HG02885 (cell line): ENCODE data around the gene FSIP1.

Experiments
- ATAC-seq: cut with Tn5 transposase; IDR thresholded peaks from one replicate; pipeline ENCODE4 v1.9.1; 2021; ENCODE audit warnings: mild to moderate bottlenecking; ENCODE audit not compliant: unreplicated experiment, poor library complexity

Gene FSIP1

DNA sequence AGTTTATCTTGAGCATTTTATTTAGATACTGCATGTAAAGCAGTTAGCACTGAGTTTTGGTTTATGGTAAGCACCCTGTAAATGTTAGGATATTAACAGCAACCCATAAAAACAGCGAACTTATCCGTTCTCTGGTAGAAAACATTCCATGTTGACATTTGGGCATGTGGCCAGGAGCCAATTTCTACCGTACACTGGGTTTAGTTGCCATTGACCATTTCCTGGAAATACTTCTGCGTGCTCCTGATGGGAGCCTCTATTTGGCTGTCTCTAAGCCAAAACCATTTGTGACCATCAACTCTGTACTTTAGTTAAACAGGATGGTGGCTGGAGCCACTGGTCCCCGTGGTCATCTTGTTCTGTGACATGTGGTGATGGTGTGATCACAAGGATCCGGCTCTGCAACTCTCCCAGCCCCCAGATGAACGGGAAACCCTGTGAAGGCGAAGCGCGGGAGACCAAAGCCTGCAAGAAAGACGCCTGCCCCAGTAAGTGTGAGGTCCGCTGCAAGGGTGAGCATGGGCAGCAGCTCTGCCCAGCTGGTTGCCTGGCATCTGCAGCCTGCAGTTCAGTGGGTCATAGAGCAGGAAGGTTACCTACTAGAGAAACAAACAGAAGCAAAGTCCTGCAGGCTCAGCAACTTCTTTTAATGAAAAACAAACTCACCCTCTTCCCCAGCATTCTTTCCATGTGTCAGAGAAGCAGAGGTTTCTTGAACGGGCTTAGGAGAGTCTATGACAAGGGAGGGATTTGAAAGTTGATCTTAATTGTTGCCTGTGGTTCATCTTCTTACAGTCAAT lies 194.7 kb downstream of the FSIP1 start:
- no peak for ATAC-seq

DNA sequence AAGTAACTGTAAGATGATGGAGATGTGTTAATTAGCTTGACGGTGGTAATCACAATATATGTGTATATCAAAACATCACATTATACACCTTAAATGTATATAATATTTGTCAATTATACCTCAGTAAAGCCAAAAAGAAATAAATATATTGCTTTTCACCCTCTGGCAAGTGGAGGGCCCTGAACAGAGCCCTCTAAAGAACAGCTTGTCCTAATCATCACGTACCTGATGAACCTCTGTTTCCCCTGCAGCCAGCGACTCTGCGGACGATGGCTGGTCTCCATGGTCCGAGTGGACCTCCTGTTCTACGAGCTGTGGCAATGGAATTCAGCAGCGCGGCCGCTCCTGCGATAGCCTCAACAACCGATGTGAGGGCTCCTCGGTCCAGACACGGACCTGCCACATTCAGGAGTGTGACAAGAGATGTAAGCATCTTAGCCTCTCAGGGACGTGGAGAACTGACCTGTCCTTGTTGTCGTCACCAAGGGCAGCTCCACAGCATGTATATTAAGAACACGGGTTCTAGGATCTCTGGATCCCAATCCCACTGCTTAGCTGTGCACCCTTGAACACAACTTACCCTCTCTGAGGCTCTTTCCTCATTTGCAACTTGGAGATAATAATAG lies 195.4 kb downstream of the FSIP1 start:
- ATAC-seq = no peak

DNA sequence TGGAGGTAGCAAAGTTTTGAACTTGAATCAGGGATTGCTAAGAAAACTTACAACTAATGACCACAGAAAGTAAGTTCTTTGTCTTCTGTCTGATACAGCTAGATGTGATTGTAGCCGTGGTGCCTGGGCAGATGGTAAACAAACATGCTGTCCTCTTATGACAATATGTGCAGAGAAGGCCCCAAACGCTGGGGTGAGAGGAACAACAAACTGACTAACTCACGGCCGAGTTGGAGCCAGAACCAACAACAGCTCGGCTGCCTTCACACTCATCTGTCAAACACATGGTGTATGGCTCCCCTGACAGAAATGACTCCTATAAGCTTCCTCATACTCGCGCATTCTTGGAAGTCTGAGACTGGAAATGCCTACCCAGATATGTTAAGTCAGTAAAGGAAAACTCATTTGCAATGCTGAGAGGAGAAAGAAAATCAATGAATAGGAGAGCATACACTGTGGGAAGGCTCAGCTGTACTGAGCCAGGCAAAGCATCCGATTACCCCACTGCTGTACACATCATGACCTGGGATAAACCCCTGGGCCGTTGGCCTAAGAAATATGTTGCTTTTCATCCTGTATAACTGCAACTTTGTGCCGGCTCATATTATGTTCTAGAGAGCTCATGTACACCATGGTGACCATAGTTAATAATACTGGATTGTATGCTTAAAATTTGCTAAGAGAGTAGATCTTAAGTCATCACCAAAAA lies 196.1 kb downstream of the FSIP1 start:
- no peak for ATAC-seq

DNA sequence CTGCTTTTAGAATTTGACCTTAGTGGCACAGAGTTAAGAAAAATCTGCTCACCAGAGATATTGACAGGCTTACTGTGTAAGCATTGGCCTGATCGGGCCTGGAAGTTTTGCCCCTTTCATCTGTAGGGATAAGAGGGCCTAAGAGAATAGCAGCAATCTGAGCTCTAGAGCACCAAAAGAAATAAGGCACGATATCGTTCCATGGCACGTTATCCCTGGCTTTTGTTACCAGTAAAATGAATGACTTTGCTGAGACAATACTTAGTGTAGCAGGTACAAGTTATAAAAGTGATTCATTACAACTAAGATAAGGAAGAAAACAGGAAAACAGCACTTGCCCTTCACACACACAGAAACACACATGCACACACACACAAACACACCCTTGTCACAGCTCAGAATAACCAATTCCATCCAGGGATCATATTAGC lies 196.8 kb downstream of the FSIP1 start:
- no peak for ATAC-seq

DNA sequence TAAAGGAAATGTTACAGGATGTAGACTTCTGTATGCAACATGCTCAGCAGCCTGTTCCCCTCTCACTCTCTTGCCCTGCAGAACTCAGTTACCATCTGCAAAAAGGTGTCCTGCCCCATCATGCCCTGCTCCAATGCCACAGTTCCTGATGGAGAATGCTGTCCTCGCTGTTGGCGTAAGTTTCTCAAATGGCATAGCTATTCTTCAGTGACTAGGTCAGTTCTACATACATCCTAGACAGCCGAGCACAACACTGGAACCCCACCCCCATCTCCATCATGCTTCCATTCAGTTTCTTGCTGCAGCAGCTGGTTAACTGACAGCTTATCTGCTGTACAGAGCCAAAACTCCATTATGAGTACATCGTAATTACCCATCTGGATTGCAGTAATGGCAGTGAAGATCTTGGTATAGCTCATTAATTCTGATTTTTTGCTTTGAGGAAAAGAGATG lies 197.2 kb downstream of the FSIP1 start:
- ATAC-seq = no peak

DNA sequence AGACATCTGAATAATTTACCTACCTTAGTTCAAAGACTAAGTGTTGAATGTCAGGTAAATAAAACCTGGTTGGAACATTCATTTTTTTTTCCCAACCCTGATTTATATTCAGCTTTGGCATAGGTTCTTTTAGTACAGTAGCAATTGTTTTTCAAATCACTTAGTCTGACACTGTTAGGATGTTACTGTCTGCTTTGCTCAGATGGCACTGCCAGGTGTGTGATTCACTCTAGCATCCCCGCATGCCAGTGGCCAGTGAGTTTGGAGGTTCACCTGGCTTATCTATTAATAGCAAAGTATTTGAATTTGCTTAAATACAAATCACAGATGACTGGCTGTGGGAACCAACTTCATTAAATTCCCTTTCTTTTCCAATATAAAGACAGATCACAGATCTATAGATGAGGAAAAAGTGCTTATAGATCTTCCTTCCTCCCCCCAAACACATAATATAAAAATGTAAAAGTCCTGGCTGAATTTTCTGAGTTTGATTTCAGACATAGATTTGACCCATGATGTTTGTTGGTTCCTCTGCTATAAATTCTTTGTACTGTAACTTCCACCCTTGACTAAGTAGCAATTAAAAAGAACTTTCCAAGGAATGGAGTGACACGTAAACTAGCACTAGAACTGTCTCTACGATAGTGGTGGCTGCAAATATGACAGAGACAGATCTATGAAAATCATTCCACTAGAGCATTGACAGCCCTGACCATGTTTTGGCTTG lies 197.8 kb downstream of the FSIP1 start:
- ATAC-seq = no peak

DNA sequence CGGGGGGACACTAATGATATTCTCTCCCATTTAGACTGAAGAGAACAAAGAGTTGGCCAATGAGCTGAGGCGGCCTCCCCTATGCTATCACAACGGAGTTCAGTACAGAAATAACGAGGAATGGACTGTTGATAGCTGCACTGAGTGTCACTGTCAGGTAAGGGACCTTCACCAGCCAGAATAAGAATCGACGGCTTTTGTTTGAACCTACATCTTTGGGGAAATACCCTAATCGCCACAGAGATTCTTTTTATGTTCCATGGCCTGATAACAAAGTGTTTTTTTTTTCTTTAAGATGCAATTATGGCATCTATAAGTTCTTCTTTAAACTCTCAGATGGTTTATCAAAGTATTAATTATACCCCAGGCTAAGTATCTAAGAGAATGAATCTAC lies 198.4 kb downstream of the FSIP1 start:
- no peak for ATAC-seq

DNA sequence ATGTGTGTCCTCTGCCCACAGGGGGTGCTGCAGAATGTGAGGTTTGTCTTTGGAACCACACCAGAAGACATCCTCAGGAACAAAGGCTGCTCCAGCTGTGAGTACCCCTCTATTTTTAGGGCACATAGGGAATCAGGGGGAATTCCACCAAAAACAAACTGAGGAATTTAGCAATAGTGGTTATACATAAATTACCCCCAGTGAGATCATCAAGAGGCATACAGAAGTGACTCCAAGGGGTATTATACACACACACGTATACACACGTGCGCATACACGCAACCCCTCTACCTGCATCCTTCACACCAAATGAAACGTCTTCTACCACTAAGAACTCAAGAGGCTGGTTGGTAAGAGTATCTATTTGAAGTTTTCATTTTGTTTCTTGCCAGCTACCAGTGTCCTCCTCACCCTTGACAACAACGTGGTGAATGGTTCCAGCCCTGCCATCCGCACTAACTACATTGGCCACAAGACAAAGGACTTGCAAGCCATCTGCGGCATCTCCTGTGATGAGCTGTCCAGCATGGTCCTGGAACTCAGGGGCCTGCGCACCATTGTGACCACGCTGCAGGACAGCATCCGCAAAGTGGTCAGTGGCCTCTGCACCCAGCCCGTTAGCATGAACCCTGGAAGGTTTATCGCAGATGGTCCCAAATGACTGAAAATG lies 198.9 kb downstream of the FSIP1 start:
- ATAC-seq = no peak

DNA sequence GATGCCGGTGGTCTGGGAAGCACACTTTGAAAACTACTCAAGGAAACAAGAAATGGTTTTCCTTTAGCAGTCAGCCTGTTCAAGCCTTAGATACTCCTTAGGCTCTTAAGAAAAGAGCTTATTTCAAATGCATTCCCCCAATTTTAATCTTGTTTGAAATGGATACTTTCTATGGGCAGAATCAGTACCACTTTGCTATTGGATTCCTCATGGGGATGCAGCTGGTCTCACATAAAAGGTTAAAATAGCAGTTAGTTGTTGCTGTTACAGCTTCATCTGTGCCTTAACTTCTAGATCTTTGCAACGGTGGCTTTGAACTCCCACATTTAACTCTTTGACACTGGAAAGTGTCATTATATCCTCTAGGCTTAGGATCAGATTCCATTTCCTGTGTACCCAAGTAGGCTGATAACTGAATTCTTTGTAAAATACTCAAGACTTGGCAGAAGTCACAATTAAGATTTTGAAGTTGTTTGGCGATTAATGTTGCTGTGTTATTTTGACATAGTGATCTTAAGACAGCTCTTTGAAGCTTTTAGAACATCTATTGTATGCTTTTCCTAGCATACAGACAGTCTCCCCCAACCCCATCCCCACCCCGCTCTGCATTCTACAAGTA lies 199.6 kb downstream of the FSIP1 start:
- no peak for ATAC-seq

DNA sequence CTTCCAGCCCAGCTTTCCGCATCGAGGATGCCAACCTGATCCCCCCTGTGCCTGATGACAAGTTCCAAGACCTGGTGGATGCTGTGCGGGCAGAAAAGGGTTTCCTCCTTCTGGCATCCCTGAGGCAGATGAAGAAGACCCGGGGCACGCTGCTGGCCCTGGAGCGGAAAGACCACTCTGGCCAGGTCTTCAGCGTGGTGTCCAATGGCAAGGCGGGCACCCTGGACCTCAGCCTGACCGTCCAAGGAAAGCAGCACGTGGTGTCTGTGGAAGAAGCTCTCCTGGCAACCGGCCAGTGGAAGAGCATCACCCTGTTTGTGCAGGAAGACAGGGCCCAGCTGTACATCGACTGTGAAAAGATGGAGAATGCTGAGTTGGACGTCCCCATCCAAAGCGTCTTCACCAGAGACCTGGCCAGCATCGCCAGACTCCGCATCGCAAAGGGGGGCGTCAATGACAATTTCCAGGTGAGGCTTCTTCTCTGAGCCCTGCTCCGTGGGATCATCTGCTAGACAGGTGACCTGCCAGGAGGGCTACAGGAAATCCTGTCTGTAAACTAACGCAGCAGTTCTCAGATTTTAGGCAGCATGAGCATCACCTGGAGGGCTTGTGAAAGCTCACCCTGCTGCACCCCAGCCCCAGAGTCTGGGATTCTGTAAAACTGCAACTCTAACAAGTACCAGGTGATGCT lies 200.2 kb downstream of the FSIP1 start:
- ATAC-seq = no peak

DNA sequence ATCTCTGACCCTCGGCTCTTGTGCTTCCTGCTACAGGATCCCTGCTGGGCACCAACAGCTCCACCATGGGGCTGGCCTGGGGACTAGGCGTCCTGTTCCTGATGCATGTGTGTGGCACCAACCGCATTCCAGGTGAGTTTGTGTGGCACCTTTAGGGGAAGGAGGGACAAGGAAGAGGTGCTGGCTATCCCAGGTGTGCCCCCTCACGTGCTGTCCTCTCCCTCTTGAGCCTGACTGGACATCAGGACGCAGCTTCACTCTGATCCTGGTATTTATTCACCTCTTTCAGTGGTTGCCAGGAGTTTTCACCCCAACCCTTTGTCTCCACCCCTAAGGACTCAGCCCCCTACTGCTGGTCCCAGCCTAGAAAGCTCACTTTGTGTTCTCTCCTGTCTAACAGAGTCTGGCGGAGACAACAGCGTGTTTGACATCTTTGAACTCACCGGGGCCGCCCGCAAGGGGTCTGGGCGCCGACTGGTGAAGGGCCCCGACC lies 200.8 kb downstream of the FSIP1 start:
- no peak for ATAC-seq

DNA sequence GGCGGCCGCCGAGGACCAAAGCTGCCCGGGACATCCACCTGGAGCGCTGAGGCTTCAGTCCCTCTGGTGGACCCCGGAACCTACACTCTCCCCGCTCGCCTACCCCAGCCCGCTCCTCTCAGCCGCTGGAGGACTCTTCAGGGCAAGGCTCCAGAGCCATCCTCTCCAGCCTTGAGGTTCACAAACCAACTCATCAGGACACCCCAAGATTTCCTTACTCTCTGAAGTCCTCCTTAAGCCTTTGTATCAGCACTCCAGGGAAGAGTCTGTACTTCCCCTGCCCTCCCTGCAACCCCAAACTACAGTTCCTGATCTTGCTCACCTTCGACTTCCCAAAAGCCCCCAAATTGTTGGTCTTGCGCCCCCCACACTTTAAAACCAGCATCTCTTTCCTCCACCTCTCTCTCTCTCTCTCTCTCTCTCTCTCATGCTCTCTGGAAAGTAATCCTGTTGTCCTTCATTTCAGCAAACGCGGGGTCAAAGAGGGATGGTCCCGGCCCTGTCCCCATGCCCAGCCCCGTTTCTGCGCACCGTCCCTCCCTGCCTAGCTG lies 201.3 kb downstream of the FSIP1 start:
- ATAC-seq = no peak

DNA sequence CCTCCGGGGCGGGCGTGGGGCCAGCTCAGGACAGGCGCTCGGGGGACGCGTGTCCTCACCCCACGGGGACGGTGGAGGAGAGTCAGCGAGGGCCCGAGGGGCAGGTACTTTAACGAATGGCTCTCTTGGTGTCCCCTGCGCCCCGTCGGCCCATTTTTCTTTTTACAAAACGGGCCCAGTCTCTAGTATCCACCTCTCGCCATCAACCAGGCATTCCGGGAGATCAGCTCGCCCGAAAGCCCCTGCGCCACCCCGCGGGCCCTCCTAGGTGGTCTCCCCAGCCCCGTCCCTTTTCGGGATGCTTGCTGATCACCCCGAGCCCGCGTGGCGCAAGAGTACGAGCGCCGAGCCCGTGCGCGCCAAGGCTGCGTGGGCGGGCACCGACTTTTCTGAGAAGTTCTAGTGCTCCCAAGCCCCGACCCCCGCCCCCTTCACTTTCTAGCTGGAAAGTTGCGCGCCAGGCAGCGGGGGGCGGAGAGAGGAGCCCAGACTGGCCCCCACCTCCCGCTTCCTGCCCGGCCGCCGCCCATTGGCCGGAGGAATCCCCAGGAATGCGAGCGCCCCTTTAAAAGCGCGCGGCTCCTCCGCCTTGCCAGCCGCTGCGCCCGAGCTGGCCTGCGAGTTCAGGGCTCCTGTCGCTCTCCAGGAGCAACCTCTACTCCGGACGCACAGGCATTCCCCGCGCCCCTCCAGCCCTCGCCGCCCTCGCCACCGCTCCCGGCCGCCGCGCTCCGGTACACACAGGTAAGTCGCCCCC lies 202.0 kb downstream of the FSIP1 start, which contains the start of gene THBS1:
Gene THBS1 (plus strand): TSS at position 595 of the 757 bp plus-strand sequence. CDS start 779 bp downstream, outside the sequence.
- peak; percentile 19 for ATAC-seq

DNA sequence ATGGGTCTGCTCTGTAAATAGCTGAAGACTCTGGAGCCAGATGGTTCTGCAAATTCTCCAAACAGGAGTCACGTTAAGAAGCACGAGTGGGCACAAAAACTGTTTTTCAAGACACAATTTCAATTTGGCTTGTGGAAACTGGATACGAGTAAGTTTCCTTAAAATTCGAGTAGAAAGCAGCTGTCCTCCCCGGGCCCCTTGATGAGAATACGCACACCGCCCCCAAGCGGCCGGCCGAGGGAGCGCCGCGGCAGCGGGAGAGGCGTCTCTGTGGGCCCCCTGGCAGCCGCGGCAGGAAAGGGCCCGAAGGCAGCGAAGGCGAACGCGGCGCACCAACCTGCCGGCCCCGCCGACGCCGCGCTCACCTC lies 202.5 kb downstream of the FSIP1 start:
- ATAC-seq = peak; percentile 89

DNA sequence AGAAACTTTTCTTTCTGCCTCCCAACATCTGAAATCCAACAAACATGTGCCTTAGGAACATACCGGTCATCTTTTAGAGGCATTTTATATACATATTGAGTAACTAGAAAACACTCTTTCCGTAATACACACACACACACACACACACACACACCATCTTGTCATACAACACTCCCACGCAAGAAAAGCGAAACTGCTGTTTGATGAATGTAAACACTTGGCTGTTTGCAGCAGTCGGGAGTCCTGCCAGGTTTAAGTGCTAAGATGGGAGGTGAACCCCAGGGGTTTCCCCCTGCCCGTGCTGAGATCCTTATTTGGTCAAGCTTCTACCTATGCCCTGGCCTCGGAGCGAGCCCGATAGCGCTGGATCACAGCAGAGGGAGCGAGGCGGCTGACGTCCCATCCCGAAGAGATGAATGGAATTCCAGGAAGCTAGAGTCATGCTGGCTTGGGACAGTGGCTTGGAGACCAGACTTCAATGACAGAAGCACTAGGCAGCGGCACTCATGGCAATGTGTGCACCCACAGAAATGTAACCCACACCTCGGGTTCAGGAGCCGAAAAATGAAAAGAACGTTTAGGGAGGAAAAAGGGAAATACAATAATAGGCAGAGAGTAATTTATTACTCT lies 203.0 kb downstream of the FSIP1 start:
- ATAC-seq = no peak

DNA sequence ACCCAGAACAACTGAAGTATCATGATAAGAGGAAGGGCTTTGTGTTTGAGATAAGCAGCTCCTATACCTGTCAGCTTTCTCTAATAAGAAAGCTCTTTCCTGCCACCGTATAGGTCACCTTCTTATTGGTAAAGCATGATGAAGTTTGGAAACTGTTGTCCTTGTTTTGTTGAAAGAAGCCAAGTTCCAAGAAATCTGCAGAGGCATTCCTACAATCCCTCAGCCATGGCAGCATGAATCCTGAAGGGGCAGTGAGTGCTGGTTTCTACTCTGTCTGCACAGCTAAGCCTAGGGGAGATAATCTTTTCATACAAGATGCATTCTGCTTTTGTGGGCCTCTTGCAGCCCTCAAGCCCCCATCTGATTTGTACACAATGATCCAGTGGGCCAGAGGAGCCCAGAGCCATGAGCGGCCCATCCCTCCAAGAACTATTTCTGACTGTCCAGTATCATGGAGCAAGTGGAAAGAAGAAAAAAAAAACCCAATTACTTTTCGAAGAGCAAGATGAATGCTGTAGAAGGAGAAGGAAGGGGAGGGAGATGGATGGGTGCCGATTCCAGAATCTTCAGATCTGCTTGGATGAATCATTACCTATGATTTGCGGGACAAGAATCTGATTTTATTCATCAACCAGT lies 203.7 kb downstream of the FSIP1 start:
- ATAC-seq = no peak

DNA sequence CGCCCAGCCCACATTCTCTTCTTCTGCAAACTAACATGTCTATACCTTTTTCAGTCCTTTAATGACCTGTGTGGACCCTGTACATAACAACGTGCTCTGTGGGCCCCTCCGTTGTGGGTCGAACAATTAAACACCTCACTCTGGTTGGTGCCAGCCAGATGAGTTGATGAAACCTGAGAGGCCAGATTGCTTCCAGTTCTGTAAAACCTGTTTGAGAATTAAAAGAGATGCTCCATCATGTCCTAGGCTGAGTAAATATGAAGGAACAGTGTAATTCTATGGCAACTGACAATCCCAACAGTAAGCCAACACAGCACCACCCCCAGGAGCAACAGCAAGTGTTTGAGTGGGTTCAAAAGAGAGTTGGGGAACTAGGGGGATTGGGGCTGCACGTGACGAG lies 207.5 kb downstream of the FSIP1 start:
- ATAC-seq = no peak
